ENCODE measurements around the gene HSPB1.
"Not testable (repeated sequence)": the region's sequence is repeated elsewhere in the genome, so short reads cannot be mapped to it uniquely, and the experiment has no call there.

HSPB1 gene

DNA sequence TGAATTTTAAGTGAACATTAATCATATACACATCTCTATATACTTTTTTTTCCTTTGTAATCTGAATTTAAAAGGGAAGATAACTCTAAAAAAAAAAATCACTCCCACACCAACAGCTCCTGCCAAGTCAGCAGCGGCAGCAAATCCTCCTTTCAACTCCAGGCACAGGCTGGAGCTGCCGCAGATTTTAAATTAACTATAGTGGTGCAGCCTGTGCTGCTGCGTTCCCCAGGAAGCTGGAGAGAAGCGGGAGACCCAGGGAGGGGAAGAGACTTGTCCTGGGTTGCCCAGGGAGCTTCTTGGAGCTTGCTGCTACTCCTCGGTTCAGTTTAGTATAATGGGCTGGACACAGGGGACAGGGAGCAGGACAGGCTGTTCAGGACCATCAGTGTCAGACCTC is 32.6 kb upstream of the HSPB1 start:
- no peak overlapping the region for H2AFZ ChIP-seq (ENCODE audit: low read length)
- TF ChIP-seq EZH2 (IDR thresholded peaks at IDR 0.05; ENCODE audit: borderline replicate concordance, low read length): no peak
- TF ChIP-seq, protein P1, sequence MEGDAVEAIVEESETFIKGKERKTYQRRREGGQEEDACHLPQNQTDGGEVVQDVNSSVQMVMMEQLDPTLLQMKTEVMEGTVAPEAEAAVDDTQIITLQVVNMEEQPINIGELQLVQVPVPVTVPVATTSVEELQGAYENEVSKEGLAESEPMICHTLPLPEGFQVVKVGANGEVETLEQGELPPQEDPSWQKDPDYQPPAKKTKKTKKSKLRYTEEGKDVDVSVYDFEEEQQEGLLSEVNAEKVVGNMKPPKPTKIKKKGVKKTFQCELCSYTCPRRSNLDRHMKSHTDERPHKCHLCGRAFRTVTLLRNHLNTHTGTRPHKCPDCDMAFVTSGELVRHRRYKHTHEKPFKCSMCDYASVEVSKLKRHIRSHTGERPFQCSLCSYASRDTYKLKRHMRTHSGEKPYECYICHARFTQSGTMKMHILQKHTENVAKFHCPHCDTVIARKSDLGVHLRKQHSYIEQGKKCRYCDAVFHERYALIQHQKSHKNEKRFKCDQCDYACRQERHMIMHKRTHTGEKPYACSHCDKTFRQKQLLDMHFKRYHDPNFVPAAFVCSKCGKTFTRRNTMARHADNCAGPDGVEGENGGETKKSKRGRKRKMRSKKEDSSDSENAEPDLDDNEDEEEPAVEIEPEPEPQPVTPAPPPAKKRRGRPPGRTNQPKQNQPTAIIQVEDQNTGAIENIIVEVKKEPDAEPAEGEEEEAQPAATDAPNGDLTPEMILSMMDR (IDR thresholded peaks at IDR 0.05; ENCODE audit: low read length): no peak
- no peaks in the 10 kb centered on the region for H3K36me3 ChIP-seq (ENCODE audit: insufficient read depth, low read length)
- H3K27me3 ChIP-seq (ENCODE audit: insufficient read depth, low read length): peaks cover 18% of the 10 kb centered on the region; the same call in 1 of the 2 replicates
- no peak overlapping the region for H3K9ac ChIP-seq (ENCODE audit: low read length)
- no peaks in the 10 kb centered on the region for H3K4me1 ChIP-seq (ENCODE audit: insufficient read depth, low read length, severe bottlenecking)
- H3K4me3 ChIP-seq (ENCODE audit: low read depth, low read length, poor library complexity, severe bottlenecking): no peak overlapping the region
- no peaks in the 10 kb centered on the region for H3F3A ChIP-seq (ENCODE audit: insufficient read depth, low read length)
- H3K4me2 ChIP-seq (ENCODE audit: low read length): no peak overlapping the region
- no peaks in the 10 kb centered on the region for H3K79me2 ChIP-seq (ENCODE audit: insufficient read depth, low read length)
- H3K27ac ChIP-seq (ENCODE audit: low read depth, low read length, poor library complexity, severe bottlenecking): no peak overlapping the region
- no peaks in the 10 kb centered on the region for H3K9me3 ChIP-seq (ENCODE audit: low read length)
- no peaks in the 10 kb centered on the region for H4K20me1 ChIP-seq (ENCODE audit: insufficient read depth, low read length)
- no peaks in the 10 kb centered on the region for H3K9me2 ChIP-seq (ENCODE audit: low read depth, low read length)

DNA sequence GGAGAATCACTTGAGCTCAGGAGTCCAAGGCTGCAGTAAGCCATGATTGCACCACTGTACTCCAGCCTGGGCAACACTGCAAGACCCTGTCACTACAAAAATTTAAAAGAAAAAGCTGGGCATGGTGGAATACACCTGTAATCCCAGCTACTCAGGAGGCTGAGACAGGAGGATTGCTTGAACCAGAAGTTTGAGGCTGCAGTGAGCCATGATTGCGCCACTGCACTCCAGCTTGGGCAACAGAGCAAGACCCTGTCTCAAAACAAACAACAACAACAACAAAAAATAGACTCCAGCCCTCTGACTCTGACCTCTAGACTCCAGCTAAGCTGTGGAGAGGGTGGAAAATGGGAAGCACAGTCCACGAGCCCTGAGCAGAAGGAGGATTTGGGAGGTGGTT is 31.1 kb upstream of the HSPB1 start:
- not testable (repeated sequence) for H3K4me2 ChIP-seq (ENCODE audit: low read length); H2AFZ ChIP-seq (ENCODE audit: low read length); H3K9me2 ChIP-seq (ENCODE audit: low read depth, low read length); H3K27ac ChIP-seq (ENCODE audit: low read depth, low read length, poor library complexity, severe bottlenecking); H3K4me1 ChIP-seq (ENCODE audit: insufficient read depth, low read length, severe bottlenecking); H3F3A ChIP-seq (ENCODE audit: insufficient read depth, low read length); H3K9me3 ChIP-seq (ENCODE audit: low read length); H4K20me1 ChIP-seq (ENCODE audit: insufficient read depth, low read length); H3K36me3 ChIP-seq (ENCODE audit: insufficient read depth, low read length); H3K79me2 ChIP-seq (ENCODE audit: insufficient read depth, low read length); H3K4me3 ChIP-seq (ENCODE audit: low read depth, low read length, poor library complexity, severe bottlenecking); H3K9ac ChIP-seq (ENCODE audit: low read length)
- H3K27me3 ChIP-seq (ENCODE audit: insufficient read depth, low read length): peaks cover 20% of the 10 kb centered on the region

DNA sequence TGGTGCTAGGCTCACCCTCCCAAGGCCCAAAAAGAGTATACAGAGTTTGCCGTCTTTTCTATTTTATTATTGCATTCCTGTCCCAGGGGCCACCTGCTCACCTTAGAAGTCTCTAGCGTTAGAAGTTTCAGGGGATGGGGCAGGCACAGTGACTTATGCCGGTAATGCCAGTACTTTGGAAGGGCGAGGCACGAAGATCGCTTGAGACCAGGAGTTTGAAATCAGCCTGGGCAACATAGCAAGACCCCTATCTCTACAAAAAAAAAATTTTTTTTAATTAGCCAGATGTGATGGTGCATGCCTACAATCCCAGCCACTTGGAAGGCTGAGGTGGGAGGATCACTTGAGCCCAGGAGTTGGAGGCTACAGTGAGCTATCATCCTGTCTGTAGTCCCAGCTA is 30.3 kb upstream of the HSPB1 start:
- H3K9me2 ChIP-seq (ENCODE audit: low read depth, low read length): no peaks in the 10 kb centered on the region
- H3K36me3 ChIP-seq (ENCODE audit: insufficient read depth, low read length): no peaks in the 10 kb centered on the region
- TF ChIP-seq, protein P1 (IDR thresholded peaks at IDR 0.05; ENCODE audit: low read length): no peak
- TF ChIP-seq EZH2 (IDR thresholded peaks at IDR 0.05; ENCODE audit: borderline replicate concordance, low read length): no peak
- no peak overlapping the region for H3K9ac ChIP-seq (ENCODE audit: low read length)
- no peak overlapping the region for H3K4me3 ChIP-seq (ENCODE audit: low read depth, low read length, poor library complexity, severe bottlenecking)
- H2AFZ ChIP-seq (ENCODE audit: low read length): no peak overlapping the region
- no peaks in the 10 kb centered on the region for H3K9me3 ChIP-seq (ENCODE audit: low read length)
- no peaks in the 10 kb centered on the region for H3F3A ChIP-seq (ENCODE audit: insufficient read depth, low read length)
- no peaks in the 10 kb centered on the region for H3K4me1 ChIP-seq (ENCODE audit: insufficient read depth, low read length, severe bottlenecking)
- H3K79me2 ChIP-seq (ENCODE audit: insufficient read depth, low read length): no peaks in the 10 kb centered on the region
- no peak overlapping the region for H3K4me2 ChIP-seq (ENCODE audit: low read length)
- H4K20me1 ChIP-seq (ENCODE audit: insufficient read depth, low read length): no peaks in the 10 kb centered on the region
- H3K27me3 ChIP-seq (ENCODE audit: insufficient read depth, low read length): peaks cover 27% of the 10 kb centered on the region
- H3K27ac ChIP-seq (ENCODE audit: low read depth, low read length, poor library complexity, severe bottlenecking): no peak overlapping the region

DNA sequence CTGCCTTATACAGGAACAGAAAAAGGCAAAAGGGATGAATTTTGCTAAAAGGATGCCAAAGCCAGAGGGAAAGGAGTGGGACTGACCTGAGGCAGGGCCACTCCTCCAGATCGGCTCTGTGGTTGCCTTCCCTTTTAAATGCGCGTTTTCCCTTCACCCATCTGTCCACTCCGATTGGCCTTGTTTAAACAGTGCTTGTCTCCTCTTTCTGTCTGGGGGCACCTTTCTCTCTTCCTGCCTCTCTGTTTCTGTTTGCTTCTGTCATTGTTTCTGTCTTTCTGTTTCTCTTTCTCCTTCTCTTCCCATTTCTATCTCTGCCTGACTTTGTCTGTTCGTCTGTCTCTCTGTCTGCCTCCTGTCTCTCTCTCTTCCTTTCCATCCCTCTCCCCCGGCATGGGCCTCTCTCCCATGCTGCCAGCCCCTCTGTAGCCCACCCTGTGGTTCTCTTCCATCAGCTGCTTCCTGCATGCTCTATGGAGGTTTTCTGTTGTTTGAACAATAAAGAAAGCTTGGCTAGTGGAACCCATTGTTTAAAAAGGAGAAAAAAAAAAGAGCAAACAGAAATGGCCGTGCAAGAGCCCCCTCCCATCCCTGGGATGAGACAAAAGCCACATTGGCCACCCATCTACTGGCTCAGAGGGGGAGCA is 29.5 kb upstream of the HSPB1 start:
- Histone ChIP-seq H3K4me2 (ENCODE audit: low read length) (no peak overlapping the region), H3K79me2 (ENCODE audit: insufficient read depth, low read length) (no peaks in the 10 kb centered on the region), H2AFZ (ENCODE audit: low read length) (no peak overlapping the region), H3K27me3 (ENCODE audit: insufficient read depth, low read length) (peaks cover 27% of the 10 kb centered on the region), H3F3A (ENCODE audit: insufficient read depth, low read length) (no peaks in the 10 kb centered on the region), H3K9me3 (ENCODE audit: low read length) (no peaks in the 10 kb centered on the region), H3K9ac (ENCODE audit: low read length) (no peak overlapping the region), H3K4me1 (ENCODE audit: insufficient read depth, low read length, severe bottlenecking) (no peaks in the 10 kb centered on the region), H4K20me1 (ENCODE audit: insufficient read depth, low read length) (no peaks in the 10 kb centered on the region), H3K36me3 (ENCODE audit: insufficient read depth, low read length) (no peaks in the 10 kb centered on the region), H3K4me3 (ENCODE audit: low read depth, low read length, poor library complexity, severe bottlenecking) (no peak overlapping the region), H3K27ac (ENCODE audit: low read depth, low read length, poor library complexity, severe bottlenecking) (no peak overlapping the region), H3K9me2 (ENCODE audit: low read depth, low read length) (no peaks in the 10 kb centered on the region)
- TF ChIP-seq, protein P1 (IDR thresholded peaks at IDR 0.05; ENCODE audit: low read length): no peak
- no peak for TF ChIP-seq EZH2 (IDR thresholded peaks at IDR 0.05; ENCODE audit: borderline replicate concordance, low read length)

Data from OCI-LY1 (cell line).